Transverse colon (tissue), 4 donors: ENCODE results near the gene SETD1B.

Experiments
- POLR2AphosphoS5 ChIP-seq, 3 donors: sonication (generic); formaldehyde crosslinking; IDR thresholded peaks; one replicate each; pipeline ENCODE4 v1.6.1; 2016; ENCODE audit warnings: antibody characterized with exemption in 3 of 3
- TF ChIP-seq, protein P1 (sequence below), 5 experiments: fragments of 200-600 bp in 3 of 5; fragments of 450-650 bp in 2 of 5; sonication (generic) in 3 of 5; IDR thresholded peaks; 1 replicate in 2 of 5; 2 replicates in 3 of 5; pipeline ENCODE4 v1.5.1; 2016 to 2017; ENCODE audit warnings: antibody characterized with exemption in 5 of 5, inconsistent platforms in 3 of 5, mild to moderate bottlenecking in 2 of 5, moderate library complexity in 1 of 5

- TF ChIP-seq, protein P1, sequence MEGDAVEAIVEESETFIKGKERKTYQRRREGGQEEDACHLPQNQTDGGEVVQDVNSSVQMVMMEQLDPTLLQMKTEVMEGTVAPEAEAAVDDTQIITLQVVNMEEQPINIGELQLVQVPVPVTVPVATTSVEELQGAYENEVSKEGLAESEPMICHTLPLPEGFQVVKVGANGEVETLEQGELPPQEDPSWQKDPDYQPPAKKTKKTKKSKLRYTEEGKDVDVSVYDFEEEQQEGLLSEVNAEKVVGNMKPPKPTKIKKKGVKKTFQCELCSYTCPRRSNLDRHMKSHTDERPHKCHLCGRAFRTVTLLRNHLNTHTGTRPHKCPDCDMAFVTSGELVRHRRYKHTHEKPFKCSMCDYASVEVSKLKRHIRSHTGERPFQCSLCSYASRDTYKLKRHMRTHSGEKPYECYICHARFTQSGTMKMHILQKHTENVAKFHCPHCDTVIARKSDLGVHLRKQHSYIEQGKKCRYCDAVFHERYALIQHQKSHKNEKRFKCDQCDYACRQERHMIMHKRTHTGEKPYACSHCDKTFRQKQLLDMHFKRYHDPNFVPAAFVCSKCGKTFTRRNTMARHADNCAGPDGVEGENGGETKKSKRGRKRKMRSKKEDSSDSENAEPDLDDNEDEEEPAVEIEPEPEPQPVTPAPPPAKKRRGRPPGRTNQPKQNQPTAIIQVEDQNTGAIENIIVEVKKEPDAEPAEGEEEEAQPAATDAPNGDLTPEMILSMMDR (IDR thresholded peaks at IDR 0.05), result no peak
- TF ChIP-seq POLR2AphosphoS5 (IDR thresholded peaks at IDR 0.05), result no peak
Measured at GRCh38 chr12:121823727-121824115, 19.9 kb downstream of the SETD1B start.
